ENCODE data around the gene PPP6R3. TPM values are rescaled to one million over a fixed set of nuclear protein-coding genes. Genes with fewer than 3 reads are reported as not detected.

The PPP6R3 gene
- total and polyA plus RNA-seq, 2 of the 13 experiments (the other 11 are each of a cell fraction or from before 2014, with no cell fraction given) = 41.2 to 83.4 TPM

GRCh38 chr11:68506908-68507307, 46.4 kb downstream of the PPP6R3 start:
- no TSS peak for BruUV-seq (replicated peaks)
- Histone ChIP-seq H3K27ac (ENCODE audit: extremely low read length, insufficient read depth, low read length) (no peak overlapping the region), H3K27me3 (ENCODE audit: control insufficient read depth in 1 of 2, insufficient read depth in 2 of 2, low read length in 2 of 2) (no peaks in the 10 kb centered on the region), H3K9ac (ENCODE audit: insufficient read depth, low read depth, low read length) (no peak overlapping the region), H3K4me1 (ENCODE audit: insufficient read depth, low read length) (peaks cover 10% of the 10 kb centered on the region; the same call in 1 of the 2 replicates), H3K79me2 (ENCODE audit: insufficient read depth, low read length) (peaks cover 95% of the 10 kb centered on the region), H3K4me2 (ENCODE audit: low read depth, low read length) (no peak overlapping the region), H3K4me3 (replicated peaks in 1 of 3; ENCODE audit: insufficient read depth in 1 of 3, low read depth in 2 of 3, low read length in 3 of 3) (no peak overlapping the region), H4K20me1 (ENCODE audit: insufficient read depth, low read length) (peaks cover 51% of the 10 kb centered on the region), H3K36me3 (replicated peaks in 1 of 2; ENCODE audit: control insufficient read depth in 1 of 2, insufficient read depth in 2 of 2, low read length in 2 of 2) (peaks cover 0 to 6% of the 10 kb centered on the region in 2 experiments; a peak in 2 of 5 replicates), H3K9me3 (ENCODE audit: low read length) (no peaks in the 10 kb centered on the region), H2AFZ (ENCODE audit: low read length) (no peak overlapping the region)
- DNase-seq (ENCODE audit: low spot score) (no peak), ATAC-seq (no peak), FAIRE-seq (no peak)
- 97% methylated on average over 3 of the region's 3 CpGs for WGBS (ENCODE audit: low lambda C conversion rate)
- POLR2A ChIA-PET = no interaction called here
- in situ Hi-C loops (cut with HindIII; ENCODE audit: extremely low pct_ligation_motif_present, low pct_unique_long_range_greater_than_20kb) = no loop called here
- intact Hi-C loops (cut with micrococcal nuclease; ENCODE audit: unreplicated experiment) = no loop called here
- CTCF ChIA-PET (ENCODE audit: low intra/inter-chr PET ratio, low total read pairs) = no interaction called here
- TF ChIP-seq AHR (CRISPR knock-in tag; IDR thresholded peaks at IDR 0.05) (no peak), ZNF850 (CRISPR knock-in tag; conservative IDR thresholded peaks at IDR 0.05) (no peak), ZSCAN30 (CRISPR knock-in tag; IDR thresholded peaks at IDR 0.05) (no peak), GPN1 (CRISPR knock-in tag; IDR thresholded peaks at IDR 0.05; ENCODE audit: borderline replicate concordance) (no peak), DMAP1 (CRISPR knock-in tag; IDR thresholded peaks at IDR 0.05) (no peak), ZEB1 (IDR thresholded peaks at IDR 0.05; ENCODE audit: insufficient replicate concordance, low read depth) (no peak), ZNF746 (CRISPR knock-in tag; IDR thresholded peaks at IDR 0.05) (no peak), MTF2 (CRISPR knock-in tag; IDR thresholded peaks at IDR 0.05; ENCODE audit: borderline replicate concordance) (no peak), ZNF430 (CRISPR knock-in tag; IDR thresholded peaks at IDR 0.05) (no peak), XRCC5 (optimal IDR thresholded peaks at IDR 0.05; ENCODE audit: low read length) (no peak), ZNF598 (CRISPR knock-in tag; IDR thresholded peaks at IDR 0.05; ENCODE audit: borderline replicate concordance) (no peak), KDM6A (CRISPR knock-in tag; IDR thresholded peaks at IDR 0.05; ENCODE audit: low read depth) (no peak), HNRNPH1 (optimal IDR thresholded peaks at IDR 0.05; ENCODE audit: low read depth, low read length) (no peak), YEATS2 (CRISPR knock-in tag; IDR thresholded peaks at IDR 0.05; ENCODE audit: borderline replicate concordance) (no peak)
- TF ChIP-seq, protein P1, sequence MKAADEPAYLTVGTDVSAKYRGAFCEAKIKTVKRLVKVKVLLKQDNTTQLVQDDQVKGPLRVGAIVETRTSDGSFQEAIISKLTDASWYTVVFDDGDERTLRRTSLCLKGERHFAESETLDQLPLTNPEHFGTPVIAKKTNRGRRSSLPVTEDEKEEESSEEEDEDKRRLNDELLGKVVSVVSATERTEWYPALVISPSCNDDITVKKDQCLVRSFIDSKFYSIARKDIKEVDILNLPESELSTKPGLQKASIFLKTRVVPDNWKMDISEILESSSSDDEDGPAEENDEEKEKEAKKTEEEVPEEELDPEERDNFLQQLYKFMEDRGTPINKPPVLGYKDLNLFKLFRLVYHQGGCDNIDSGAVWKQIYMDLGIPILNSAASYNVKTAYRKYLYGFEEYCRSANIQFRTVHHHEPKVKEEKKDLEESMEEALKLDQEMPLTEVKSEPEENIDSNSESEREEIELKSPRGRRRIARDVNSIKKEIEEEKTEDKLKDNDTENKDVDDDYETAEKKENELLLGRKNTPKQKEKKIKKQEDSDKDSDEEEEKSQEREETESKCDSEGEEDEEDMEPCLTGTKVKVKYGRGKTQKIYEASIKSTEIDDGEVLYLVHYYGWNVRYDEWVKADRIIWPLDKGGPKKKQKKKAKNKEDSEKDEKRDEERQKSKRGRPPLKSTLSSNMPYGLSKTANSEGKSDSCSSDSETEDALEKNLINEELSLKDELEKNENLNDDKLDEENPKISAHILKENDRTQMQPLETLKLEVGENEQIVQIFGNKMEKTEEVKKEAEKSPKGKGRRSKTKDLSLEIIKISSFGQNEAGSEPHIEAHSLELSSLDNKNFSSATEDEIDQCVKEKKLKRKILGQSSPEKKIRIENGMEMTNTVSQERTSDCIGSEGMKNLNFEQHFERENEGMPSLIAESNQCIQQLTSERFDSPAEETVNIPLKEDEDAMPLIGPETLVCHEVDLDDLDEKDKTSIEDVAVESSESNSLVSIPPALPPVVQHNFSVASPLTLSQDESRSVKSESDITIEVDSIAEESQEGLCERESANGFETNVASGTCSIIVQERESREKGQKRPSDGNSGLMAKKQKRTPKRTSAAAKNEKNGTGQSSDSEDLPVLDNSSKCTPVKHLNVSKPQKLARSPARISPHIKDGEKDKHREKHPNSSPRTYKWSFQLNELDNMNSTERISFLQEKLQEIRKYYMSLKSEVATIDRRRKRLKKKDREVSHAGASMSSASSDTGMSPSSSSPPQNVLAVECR (CRISPR knock-in tag; IDR thresholded peaks at IDR 0.05; ENCODE audit: borderline replicate concordance) = no peak
- TF ChIP-seq, protein P2, sequence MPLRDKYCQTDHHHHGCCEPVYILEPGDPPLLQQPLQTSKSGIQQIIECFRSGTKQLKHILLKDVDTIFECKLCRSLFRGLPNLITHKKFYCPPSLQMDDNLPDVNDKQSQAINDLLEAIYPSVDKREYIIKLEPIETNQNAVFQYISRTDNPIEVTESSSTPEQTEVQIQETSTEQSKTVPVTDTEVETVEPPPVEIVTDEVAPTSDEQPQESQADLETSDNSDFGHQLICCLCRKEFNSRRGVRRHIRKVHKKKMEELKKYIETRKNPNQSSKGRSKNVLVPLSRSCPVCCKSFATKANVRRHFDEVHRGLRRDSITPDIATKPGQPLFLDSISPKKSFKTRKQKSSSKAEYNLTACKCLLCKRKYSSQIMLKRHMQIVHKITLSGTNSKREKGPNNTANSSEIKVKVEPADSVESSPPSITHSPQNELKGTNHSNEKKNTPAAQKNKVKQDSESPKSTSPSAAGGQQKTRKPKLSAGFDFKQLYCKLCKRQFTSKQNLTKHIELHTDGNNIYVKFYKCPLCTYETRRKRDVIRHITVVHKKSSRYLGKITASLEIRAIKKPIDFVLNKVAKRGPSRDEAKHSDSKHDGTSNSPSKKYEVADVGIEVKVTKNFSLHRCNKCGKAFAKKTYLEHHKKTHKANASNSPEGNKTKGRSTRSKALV (CRISPR knock-in tag; IDR thresholded peaks at IDR 0.05) = no peak
- TF ChIP-seq, protein P3, sequence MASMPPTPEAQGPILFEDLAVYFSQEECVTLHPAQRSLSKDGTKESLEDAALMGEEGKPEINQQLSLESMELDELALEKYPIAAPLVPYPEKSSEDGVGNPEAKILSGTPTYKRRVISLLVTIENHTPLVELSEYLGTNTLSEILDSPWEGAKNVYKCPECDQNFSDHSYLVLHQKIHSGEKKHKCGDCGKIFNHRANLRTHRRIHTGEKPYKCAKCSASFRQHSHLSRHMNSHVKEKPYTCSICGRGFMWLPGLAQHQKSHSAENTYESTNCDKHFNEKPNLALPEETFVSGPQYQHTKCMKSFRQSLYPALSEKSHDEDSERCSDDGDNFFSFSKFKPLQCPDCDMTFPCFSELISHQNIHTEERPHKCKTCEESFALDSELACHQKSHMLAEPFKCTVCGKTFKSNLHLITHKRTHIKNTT (CRISPR knock-in tag; IDR thresholded peaks at IDR 0.05) = no peak
- TF ChIP-seq, protein P4, sequence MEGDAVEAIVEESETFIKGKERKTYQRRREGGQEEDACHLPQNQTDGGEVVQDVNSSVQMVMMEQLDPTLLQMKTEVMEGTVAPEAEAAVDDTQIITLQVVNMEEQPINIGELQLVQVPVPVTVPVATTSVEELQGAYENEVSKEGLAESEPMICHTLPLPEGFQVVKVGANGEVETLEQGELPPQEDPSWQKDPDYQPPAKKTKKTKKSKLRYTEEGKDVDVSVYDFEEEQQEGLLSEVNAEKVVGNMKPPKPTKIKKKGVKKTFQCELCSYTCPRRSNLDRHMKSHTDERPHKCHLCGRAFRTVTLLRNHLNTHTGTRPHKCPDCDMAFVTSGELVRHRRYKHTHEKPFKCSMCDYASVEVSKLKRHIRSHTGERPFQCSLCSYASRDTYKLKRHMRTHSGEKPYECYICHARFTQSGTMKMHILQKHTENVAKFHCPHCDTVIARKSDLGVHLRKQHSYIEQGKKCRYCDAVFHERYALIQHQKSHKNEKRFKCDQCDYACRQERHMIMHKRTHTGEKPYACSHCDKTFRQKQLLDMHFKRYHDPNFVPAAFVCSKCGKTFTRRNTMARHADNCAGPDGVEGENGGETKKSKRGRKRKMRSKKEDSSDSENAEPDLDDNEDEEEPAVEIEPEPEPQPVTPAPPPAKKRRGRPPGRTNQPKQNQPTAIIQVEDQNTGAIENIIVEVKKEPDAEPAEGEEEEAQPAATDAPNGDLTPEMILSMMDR (CRISPR knock-in tag; IDR thresholded peaks at IDR 0.05) = no peak
